GM19397 (cell line): ENCODE results near the gene GSE1.
"Not testable (repeated sequence)": the region's sequence is repeated elsewhere in the genome, so short reads cannot be mapped to it uniquely, and the experiment has no call there.

Experiments used
- ATAC-seq: cut with Tn5 transposase; IDR thresholded peaks from one replicate; pipeline ENCODE4 v1.9.1; 2021; ENCODE audit warnings: mild to moderate bottlenecking, moderate library complexity; ENCODE audit not compliant: unreplicated experiment

Gene GSE1

DNA sequence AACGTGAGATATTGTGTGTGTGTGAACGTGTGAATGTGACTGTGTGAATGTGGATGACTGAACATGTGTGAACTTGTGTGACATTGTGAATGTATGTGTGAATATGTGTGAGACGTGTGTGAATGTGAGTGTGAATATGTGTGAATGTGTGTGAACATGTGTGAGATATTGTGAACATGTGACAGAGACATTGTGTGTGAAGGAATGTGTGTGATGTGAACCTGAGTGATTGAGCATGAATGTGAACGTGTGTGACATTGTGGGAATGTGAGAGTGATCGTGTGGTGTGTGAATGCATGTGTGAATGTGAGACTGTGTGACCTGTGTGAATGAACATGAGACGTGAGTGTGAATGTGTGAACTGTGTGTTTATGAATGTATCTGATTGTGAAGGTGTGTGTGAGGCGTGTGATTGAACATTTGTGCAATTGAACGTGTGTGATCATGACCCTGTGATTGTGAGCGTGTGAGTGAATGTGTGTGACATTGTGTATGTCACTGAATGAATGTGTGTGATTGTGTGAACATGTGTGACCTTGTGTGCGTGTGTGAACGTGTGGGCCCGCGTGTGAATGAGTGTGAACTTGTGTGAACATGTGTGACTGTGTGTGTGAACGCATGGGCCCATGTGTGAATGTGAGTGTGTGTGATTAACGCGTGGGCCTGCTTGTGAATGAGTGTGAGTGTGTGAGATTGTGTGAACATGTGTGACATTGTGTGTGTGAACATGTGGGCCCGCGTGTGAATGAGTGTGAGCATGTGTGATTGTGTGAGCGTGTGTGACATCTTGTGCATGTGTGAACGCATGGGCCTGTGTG lies 23.2 kb upstream of the GSE1 start:
- ATAC-seq, result no peak

GRCh38 chr16:85590506-85590832 lies 22.7 kb upstream of the GSE1 start:
- ATAC-seq, result no peak

- no peak for ATAC-seq
These were observed 21.7 kb upstream of the GSE1 start for GRCh38 chr16:85591381-85591780.

DNA sequence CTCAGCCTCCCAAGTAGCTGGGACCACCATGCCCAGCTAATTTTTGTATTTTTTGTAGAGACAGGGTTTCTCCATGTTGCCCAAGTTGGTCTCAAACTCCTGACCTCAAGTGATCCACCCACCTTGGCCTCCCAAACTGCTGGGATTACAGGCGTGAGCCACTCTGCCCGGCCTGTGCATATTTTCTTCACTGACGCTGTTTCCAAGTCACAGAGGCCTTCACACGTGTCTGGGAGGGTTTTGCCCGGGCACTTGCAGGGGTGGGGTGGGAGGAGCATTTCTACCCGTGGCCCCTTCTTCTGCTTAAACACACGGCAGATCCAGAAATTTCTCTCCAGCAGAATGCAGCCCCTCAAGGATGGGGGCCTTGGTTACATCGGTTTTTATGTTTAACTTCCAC lies 20.8 kb upstream of the GSE1 start:
- not testable (repeated sequence) for ATAC-seq

DNA sequence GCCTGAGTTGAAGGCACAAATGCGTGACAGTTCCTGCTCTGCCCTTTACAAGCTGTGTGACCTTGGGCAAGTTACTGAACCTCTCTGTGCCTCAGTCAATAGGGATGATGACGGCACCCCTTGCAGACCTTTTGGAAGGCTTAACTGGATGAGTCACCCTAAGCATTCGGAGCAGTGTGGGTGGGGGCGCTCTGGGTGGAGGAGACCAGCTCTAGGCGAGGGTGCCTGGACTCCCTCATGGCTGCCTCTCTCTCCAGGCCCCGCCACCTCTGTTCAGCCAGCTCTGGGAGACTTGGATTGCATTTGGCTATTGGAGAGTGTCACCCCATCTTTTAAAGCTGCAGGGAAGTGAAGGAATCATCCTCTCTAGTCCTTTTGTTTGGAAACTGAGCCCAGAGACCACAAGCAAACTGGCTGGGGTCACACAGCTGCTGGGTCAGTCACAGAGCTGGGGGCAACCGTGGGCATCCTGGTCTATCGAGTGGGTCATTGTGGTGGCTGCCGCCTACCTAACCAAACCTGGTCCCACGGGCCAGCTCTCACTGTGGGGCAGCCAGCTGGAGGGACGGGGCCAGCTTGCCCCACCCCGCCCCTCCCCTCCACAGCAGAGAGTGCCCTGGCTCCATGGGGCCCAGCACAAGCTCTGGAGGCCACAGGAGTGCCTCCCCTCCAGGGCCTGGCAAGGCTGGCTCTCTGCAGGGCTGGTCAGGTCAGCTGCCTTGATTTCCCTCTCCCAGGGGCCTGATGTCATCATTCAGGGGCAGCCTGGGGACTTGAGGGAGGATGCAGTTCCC lies 20.2 kb upstream of the GSE1 start:
- no peak for ATAC-seq

DNA sequence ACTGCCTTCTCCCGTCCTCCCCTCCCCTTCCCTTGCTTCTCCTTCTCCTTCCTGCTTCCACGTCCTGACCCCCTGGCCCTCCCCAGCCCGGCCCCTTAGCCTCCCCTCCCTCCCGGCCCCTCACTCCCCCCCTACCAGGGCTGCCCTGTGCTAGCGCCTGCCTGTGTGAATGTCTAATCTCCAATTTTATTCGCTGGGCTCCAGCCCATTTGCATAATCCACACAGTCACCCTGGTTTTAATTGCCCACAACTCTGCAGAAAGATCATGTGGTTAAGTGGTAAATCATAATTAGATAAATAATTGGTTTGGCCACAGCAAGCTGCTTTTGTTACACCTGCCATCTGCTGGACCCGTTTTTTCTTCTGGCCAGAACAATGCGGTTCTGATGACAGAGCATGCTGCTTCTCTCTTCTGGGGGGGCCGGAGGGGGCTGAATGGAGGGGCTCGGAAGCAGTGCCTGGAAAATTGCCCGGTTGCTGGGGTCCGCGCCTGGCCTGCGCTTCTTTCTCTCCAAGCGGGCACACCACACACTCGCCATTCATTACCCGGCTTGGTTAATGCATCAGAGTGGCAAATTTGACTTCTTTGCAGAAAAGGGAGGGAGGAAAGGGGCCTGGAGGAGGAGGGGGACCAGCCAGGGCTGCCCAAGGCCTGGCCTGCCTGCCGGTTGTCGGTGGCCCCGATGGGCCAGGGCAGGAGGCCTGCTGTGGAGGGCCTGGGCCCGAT lies 19.5 kb upstream of the GSE1 start:
- no peak for ATAC-seq

DNA sequence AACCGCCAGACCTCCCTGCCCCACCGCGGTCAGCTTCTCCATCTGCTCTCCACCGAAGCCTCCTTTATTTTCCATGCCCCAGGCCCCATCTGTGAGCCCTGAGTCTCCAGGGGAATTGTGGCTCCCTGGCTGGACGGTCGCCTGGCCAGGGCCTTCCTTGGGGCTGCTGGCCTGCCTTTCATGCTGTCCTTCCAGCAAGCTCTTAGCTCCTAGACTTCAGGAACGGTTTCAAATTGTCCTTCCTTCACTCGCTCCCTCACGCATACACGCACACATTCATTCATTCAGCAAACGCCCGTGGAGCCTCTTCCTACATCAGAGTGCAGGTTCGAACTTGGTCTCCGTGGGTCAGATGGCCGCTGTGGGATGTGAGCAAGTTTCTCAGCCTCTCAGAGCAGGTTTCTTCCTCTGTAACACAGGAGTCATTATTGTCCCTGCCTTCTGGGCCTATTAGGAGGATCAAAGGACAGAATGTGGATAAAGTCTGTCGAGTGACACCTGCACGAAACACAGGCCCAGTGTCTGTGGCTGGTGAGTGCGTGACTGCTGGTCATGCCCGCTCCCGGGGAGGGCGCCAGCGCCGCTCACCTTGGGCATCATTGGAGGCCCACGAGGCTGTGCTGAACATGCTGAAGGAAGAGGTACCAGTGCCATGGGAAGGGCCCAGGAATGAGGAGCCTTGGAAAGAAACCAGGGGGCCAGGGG lies 18.7 kb upstream of the GSE1 start:
- ATAC-seq, result no peak

DNA sequence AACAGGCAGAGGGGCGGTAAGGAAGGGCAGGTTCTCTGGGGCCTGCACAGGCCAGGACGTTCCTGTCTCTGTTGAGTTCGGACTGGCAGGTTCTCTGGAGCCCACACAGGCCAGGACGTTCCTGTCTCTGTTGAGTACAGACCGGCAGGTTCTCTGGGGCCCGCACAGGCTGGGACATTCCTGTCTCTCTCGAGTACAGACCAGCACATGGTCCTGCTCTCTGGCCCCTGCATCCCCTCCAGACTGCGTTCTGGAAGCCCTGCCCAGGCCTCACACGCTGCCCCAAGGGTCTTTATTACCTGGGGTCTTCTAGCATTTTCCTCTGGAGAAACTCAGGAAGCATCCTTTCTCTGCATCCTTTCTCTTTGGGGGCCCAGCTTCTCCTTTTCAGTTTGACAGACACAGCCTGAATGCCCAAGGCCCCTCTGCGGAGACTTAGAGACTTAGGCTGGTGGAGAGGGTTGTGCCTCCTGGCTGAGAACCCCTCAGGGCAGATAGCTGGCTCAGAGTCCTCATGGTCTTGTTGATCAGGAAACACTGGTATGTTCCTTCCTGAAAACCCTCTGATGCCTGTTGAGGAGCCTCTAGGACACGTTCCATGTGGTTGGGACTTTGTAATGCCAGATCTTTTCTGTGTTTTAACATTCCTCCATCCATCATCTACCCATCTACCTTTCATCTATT lies 18.0 kb upstream of the GSE1 start:
- no peak for ATAC-seq

DNA sequence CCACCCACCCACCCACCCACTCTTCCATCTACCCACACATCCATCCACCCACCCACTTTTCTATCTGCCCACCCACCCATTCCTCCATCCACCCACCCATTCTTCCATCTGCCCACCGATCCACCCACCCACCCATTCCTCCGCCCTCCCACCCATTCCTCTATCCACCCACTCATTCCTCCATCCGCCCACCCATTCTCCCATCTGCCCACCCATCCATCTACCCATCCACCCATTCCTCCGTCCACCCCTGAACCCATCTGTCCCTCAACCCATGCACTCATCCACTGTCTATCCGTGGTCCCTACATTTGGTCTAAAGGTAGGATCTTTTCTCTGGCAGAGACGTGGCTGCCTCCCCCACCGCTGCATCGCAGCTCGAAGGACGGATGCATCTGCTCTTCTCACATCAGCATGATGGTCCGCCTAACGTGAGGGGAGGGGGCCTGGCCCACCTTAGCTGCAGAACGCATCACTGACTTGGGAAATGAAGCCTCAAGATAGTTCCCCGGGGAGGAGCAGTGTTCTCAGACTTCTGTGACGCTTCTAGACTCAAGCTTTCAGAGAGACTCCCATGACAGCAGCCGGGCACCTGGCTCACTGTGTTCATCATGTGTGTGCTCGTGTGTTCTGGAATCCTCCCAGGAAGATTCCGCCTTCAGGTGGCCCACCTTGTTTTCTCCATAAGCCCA lies 17.2 kb upstream of the GSE1 start:
- ATAC-seq, result no peak

GRCh38 chr16:85598141-85598540 lies 15.0 kb upstream of the GSE1 start:
- no peak for ATAC-seq

DNA sequence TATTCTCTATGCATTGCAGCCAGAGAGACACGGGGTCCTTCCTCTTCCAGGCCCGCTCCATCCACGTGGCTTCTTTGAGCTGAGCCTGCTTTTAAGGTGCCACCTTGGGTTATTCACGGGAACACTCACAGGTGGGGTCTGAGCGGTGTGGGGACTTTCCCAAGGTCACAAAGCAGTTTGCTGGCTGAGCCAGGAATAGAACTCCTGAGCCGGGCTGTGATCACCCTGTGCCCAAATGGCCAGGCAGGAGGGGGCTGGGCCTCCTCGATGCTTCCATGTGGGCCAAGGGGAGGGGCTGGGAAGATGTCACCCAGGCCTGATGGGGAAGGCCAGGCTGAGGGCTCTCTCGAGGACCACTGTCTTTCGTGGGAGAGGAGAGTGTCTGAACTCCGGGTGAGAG lies 13.0 kb upstream of the GSE1 start:
- no peak for ATAC-seq

DNA sequence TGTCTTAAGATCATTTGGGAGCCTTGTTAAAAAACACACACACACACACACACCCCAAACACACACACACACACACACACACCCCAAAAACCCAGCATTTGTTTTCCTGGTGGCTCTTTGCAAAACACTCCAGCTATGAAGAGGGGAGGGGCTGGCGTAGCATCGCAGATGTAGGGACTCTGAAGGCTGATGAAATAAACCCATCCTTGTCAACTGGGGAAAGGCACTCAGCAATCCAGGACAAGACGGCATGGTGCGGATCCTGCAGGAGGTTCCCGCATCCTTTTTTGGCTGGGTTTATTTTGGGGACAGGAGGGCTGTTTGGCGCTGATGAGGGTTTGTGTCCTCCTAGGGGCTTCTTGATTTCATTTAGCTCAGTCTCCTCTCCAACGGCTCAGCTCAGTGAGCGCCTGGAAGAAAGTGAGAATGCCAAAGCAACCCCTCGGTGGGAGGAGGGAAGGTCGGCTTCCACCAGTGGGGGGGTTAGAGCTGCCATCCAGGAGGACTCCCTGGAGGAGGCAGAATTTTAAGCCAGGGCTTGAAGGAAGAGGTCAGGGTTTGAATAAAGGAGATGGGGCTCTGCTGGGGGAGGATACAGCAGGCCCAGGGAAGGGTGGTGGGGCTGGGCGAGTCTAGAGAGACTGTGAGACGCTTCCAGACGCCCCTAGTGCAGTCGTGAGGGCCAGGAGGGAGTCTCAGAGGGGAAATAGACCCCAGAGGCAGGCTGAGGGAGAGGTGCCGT lies 12.4 kb upstream of the GSE1 start:
- no peak for ATAC-seq

- no peak for ATAC-seq
These were observed 11.9 kb upstream of the GSE1 start for GRCh38 chr16:85601272-85601639.

GRCh38 chr16:85601730-85602401 lies 11.3 kb upstream of the GSE1 start:
- ATAC-seq, result no peak

- no peak for ATAC-seq
These were observed 10.5 kb upstream of the GSE1 start for GRCh38 chr16:85602402-85603202.

DNA sequence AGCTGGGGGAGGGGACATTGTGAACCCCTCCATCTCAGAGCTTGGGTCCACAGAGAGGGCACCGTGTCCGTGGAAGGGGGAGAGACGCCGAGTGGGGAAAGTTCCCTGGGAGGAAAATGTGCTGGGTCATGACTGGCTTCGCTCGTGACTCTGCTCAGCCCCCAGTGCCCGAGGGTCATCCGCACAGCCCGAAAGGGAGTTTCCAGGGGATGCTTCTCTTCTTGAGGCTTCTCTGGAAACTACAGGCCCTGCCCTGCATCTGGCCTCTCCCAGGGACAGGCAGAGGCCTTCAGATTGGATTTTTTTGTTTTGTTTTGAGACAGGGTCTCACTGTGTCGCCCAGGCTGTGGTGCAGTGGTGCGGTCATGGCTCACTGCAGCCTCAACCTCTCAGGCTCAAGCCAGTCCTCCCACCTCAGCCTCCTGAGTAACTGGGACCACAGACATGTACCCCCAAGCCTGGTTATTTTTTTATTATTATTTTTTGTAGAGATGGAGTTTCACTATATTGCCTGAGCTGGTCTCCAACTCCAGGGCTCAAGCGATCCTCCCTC lies 9.8 kb upstream of the GSE1 start:
- no peak for ATAC-seq

DNA sequence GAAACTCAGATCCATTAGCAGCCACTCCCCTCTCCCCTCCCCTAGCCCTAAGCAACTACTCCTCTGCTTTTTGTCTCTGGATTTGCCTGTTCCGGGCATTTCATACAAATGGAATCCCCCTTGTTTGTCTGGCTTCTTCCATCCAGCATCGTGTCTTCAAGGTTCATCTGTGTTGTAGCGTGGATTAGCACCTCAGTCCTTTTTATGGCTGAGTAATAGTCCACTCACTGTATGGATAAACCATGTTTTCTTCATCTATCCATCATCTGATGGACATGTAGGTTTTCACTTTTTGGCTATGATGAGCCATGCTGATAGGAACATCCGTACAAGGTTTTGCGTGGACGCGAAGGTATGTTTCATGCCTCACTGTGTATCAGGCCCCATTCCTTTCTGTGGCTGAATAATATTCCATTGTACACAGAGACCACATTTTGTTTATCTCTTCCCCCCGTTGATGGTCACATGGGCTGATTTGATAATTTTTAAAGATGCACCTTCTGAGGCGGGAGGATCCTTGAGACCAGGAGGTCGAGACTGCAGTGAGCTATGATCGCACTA lies 8.9 kb upstream of the GSE1 start:
- ATAC-seq, result no peak
